ENCODE results near the gene CCNE1. TPM values are rescaled to one million over a fixed set of nuclear protein-coding genes. Genes with fewer than 3 reads are reported as not detected.

The CCNE1 gene
- polyA plus RNA-seq, 1 of the 3 experiments (the other 2 are of a cell fraction): 8.9 TPM

GRCh38 chr19:29833614-29834261 is 21.9 kb downstream of the CCNE1 start:
- Histone ChIP-seq H2AFZ (ENCODE audit: low read depth) (no peak overlapping the region), H3K27me3 (ENCODE audit: insufficient read depth) (no peaks in the 10 kb centered on the region), H3K79me2 (ENCODE audit: insufficient read depth) (no peaks in the 10 kb centered on the region), H3K4me3 (ENCODE audit: low read depth in 2 of 2, low read length in 1 of 2) (no peak overlapping the region), H3K4me1 (ENCODE audit: control insufficient read depth in 1 of 2, insufficient read depth in 2 of 2, low read depth in 1 of 2, low read length in 1 of 2) (no peaks in the 10 kb centered on the region), H3K4me2 (no peak overlapping the region), H3F3A (replicated peaks; ENCODE audit: insufficient read depth) (no peaks in the 10 kb centered on the region), H3K9me2 (no peaks in the 10 kb centered on the region), H3K9ac (no peak overlapping the region), H3K9me3 (no peaks in the 10 kb centered on the region), H4K20me1 (ENCODE audit: insufficient read depth) (no peaks in the 10 kb centered on the region), H3K27ac (ENCODE audit: low read depth in 2 of 2, low read length in 1 of 2) (no peak overlapping the region), H3K36me3 (replicated peaks in 1 of 2; ENCODE audit: control insufficient read depth in 1 of 2, insufficient read depth in 2 of 2, low read length in 1 of 2) (no peaks in the 10 kb centered on the region)
- ChIA-PET POLR2A (no interaction called here), CTCF (no interaction called here)
- DNase-seq: no peak
- 71% methylated on average over 12 of the region's 12 CpGs for whole genome bisulfite sequencing (ENCODE audit: low lambda C conversion rate)
- TF ChIP-seq USF1 (IDR thresholded peaks at IDR 0.05; ENCODE audit: borderline replicate concordance, low read depth) (no peak), EP300 (IDR thresholded peaks at IDR 0.05; ENCODE audit: borderline replicate concordance in 1 of 2, low read depth in 1 of 2, low read length in 1 of 2) (no peak), ELF1 (IDR thresholded peaks at IDR 0.05) (no peak), MAX (IDR thresholded peaks at IDR 0.05; ENCODE audit: low read depth) (no peak), POLR2AphosphoS5 (IDR thresholded peaks at IDR 0.05; ENCODE audit: low read depth, low read length) (no peak), TAF1 (IDR thresholded peaks at IDR 0.05; ENCODE audit: borderline replicate concordance, low read depth, low read length) (no peak), RAD21 (IDR thresholded peaks at IDR 0.05; ENCODE audit: low read length) (no peak)

GRCh38 chr19:29834991-29835846 is 23.4 kb downstream of the CCNE1 start:
- Histone ChIP-seq H2AFZ (ENCODE audit: low read depth) (no peak overlapping the region), H3F3A (replicated peaks; ENCODE audit: insufficient read depth) (no peaks in the 10 kb centered on the region), H3K27me3 (ENCODE audit: insufficient read depth) (0 out of 2 replicates have a peak, but pooled peaks cover 6% of the 10 kb centered on the region), H4K20me1 (ENCODE audit: insufficient read depth) (no peaks in the 10 kb centered on the region), H3K4me2 (no peak overlapping the region), H3K4me3 (ENCODE audit: low read depth in 2 of 2, low read length in 1 of 2) (no peak overlapping the region), H3K4me1 (ENCODE audit: control insufficient read depth in 1 of 2, insufficient read depth in 2 of 2, low read depth in 1 of 2, low read length in 1 of 2) (no peaks in the 10 kb centered on the region), H3K9me3 (no peaks in the 10 kb centered on the region), H3K79me2 (ENCODE audit: insufficient read depth) (no peaks in the 10 kb centered on the region), H3K9me2 (no peaks in the 10 kb centered on the region), H3K36me3 (replicated peaks in 1 of 2; ENCODE audit: control insufficient read depth in 1 of 2, insufficient read depth in 2 of 2, low read length in 1 of 2) (no peaks in the 10 kb centered on the region), H3K9ac (no peak overlapping the region), H3K27ac (ENCODE audit: low read depth in 2 of 2, low read length in 1 of 2) (no peak overlapping the region)
- ChIA-PET CTCF (no interaction called here), POLR2A (no interaction called here)
- TF ChIP-seq CHD2 (IDR thresholded peaks at IDR 0.05; ENCODE audit: low read length, partially characterized antibody): no peak
- no peak for TF ChIP-seq RXRA (IDR thresholded peaks at IDR 0.05; ENCODE audit: borderline replicate concordance, low read depth)
- TF ChIP-seq EP300 (IDR thresholded peaks at IDR 0.05; ENCODE audit: borderline replicate concordance in 1 of 2, low read depth in 1 of 2, low read length in 1 of 2): no peak
- no peak for TF ChIP-seq POLR2AphosphoS5 (IDR thresholded peaks at IDR 0.05; ENCODE audit: low read depth, low read length)
- TF ChIP-seq RCOR1 (IDR thresholded peaks at IDR 0.05; ENCODE audit: low read length): no peak
- TF ChIP-seq TAF1 (IDR thresholded peaks at IDR 0.05; ENCODE audit: borderline replicate concordance, low read depth, low read length): no peak
- no peak for TF ChIP-seq FOXJ3 (CRISPR knock-in tag; IDR thresholded peaks at IDR 0.05)
- TF ChIP-seq RAD21 (IDR thresholded peaks at IDR 0.05; ENCODE audit: low read length): no peak
- no peak for TF ChIP-seq TEAD4 (IDR thresholded peaks at IDR 0.05; ENCODE audit: borderline replicate concordance, insufficient read depth)
- no peak for TF ChIP-seq CTCF (IDR thresholded peaks at IDR 0.05)
- no peak for TF ChIP-seq TCF12 (IDR thresholded peaks at IDR 0.05)
- TF ChIP-seq USF2 (IDR thresholded peaks at IDR 0.05; ENCODE audit: borderline replicate concordance, low read depth, low read length): no peak
- TF ChIP-seq GATA2 (CRISPR knock-in tag; IDR thresholded peaks at IDR 0.05): no peak
- TF ChIP-seq RFX5 (IDR thresholded peaks at IDR 0.05; ENCODE audit: low read length): no peak
- no peak for TF ChIP-seq USF1 (IDR thresholded peaks at IDR 0.05; ENCODE audit: borderline replicate concordance, low read depth)
- no peak for DNase-seq
- WGBS (ENCODE audit: low lambda C conversion rate): 60% methylated on average over 17 of the region's 17 CpGs
